ENCODE data around the gene ST6GALNAC5.

ST6GALNAC5 gene

GRCh38 chr1:77026135-77026534 lies 158.9 kb downstream of the ST6GALNAC5 start:
- H3F3A ChIP-seq (ENCODE audit: insufficient read depth, low read length): no peaks in the 10 kb centered on the region
- no peak overlapping the region for H3K27ac ChIP-seq (ENCODE audit: low read length)
- no peak for TF ChIP-seq EZH2 (optimal IDR thresholded peaks at IDR 0.05; ENCODE audit: low read depth, low read length)
- no peak for TF ChIP-seq EZH2phosphoT487 (IDR thresholded peaks at IDR 0.05; ENCODE audit: low read length)
- TF ChIP-seq CTCF (IDR thresholded peaks at IDR 0.05; ENCODE audit: low read length): no peak
- no peaks in the 10 kb centered on the region for H3K9me2 ChIP-seq (replicated peaks; ENCODE audit: insufficient read depth, low read length)
- H3K9me3 ChIP-seq (replicated peaks; ENCODE audit: insufficient read depth, low read length): no peaks in the 10 kb centered on the region
- no peaks in the 10 kb centered on the region for H4K20me1 ChIP-seq (ENCODE audit: insufficient read depth, low read length)
- H3K36me3 ChIP-seq (replicated peaks; ENCODE audit: insufficient read depth, low read length): no peaks in the 10 kb centered on the region
- H3K4me1 ChIP-seq (ENCODE audit: low read length): no peaks in the 10 kb centered on the region
- DNase-seq: no peak
- H3K27me3 ChIP-seq (replicated peaks; ENCODE audit: insufficient read depth, low read length): no peaks in the 10 kb centered on the region
- H2AFZ ChIP-seq (ENCODE audit: low read length): no peak overlapping the region
- H3K4me3 ChIP-seq (ENCODE audit: low read length): no peak overlapping the region
- H3K9ac ChIP-seq (ENCODE audit: low read length): no peak overlapping the region
- H3K4me2 ChIP-seq (ENCODE audit: low read depth, low read length): no peak overlapping the region
- no peaks in the 10 kb centered on the region for H3K79me2 ChIP-seq (ENCODE audit: low read length)

- no peaks in the 10 kb centered on the region for H3F3A ChIP-seq (ENCODE audit: insufficient read depth, low read length)
- H3K9me2 ChIP-seq (replicated peaks; ENCODE audit: insufficient read depth, low read length): no peaks in the 10 kb centered on the region
- H3K79me2 ChIP-seq (ENCODE audit: low read length): no peaks in the 10 kb centered on the region
- no peak overlapping the region for H3K9ac ChIP-seq (ENCODE audit: low read length)
- no peak overlapping the region for H3K4me3 ChIP-seq (ENCODE audit: low read length)
- H4K20me1 ChIP-seq (ENCODE audit: insufficient read depth, low read length): no peaks in the 10 kb centered on the region
- no peak overlapping the region for H3K4me2 ChIP-seq (ENCODE audit: low read depth, low read length)
- DNase-seq: no peak
- no peaks in the 10 kb centered on the region for H3K4me1 ChIP-seq (ENCODE audit: low read length)
- no peaks in the 10 kb centered on the region for H3K27me3 ChIP-seq (replicated peaks; ENCODE audit: insufficient read depth, low read length)
- no peak for TF ChIP-seq CTCF (IDR thresholded peaks at IDR 0.05; ENCODE audit: low read length)
- TF ChIP-seq EZH2 (optimal IDR thresholded peaks at IDR 0.05; ENCODE audit: low read depth, low read length): no peak
- no peak for TF ChIP-seq EZH2phosphoT487 (IDR thresholded peaks at IDR 0.05; ENCODE audit: low read length)
- no peak overlapping the region for H3K27ac ChIP-seq (ENCODE audit: low read length)
- H2AFZ ChIP-seq (ENCODE audit: low read length): no peak overlapping the region
- H3K36me3 ChIP-seq (replicated peaks; ENCODE audit: insufficient read depth, low read length): no peaks in the 10 kb centered on the region
- no peaks in the 10 kb centered on the region for H3K9me3 ChIP-seq (replicated peaks; ENCODE audit: insufficient read depth, low read length)
Measured at GRCh38 chr1:77026640-77027039, 159.4 kb downstream of the ST6GALNAC5 start.

GRCh38 chr1:77027847-77028246 lies 160.6 kb downstream of the ST6GALNAC5 start:
- Histone ChIP-seq H3K36me3 (replicated peaks; ENCODE audit: insufficient read depth, low read length) (no peaks in the 10 kb centered on the region), H2AFZ (ENCODE audit: low read length) (no peak overlapping the region), H3K4me1 (ENCODE audit: low read length) (no peaks in the 10 kb centered on the region), H3K4me2 (ENCODE audit: low read depth, low read length) (no peak overlapping the region), H3K27me3 (replicated peaks; ENCODE audit: insufficient read depth, low read length) (no peaks in the 10 kb centered on the region), H3K27ac (ENCODE audit: low read length) (no peak overlapping the region), H4K20me1 (ENCODE audit: insufficient read depth, low read length) (no peaks in the 10 kb centered on the region), H3K9me3 (replicated peaks; ENCODE audit: insufficient read depth, low read length) (no peaks in the 10 kb centered on the region), H3K4me3 (ENCODE audit: low read length) (no peak overlapping the region), H3F3A (ENCODE audit: insufficient read depth, low read length) (no peaks in the 10 kb centered on the region), H3K9me2 (replicated peaks; ENCODE audit: insufficient read depth, low read length) (no peaks in the 10 kb centered on the region), H3K79me2 (ENCODE audit: low read length) (no peaks in the 10 kb centered on the region), H3K9ac (ENCODE audit: low read length) (no peak overlapping the region)
- TF ChIP-seq CTCF (IDR thresholded peaks at IDR 0.05; ENCODE audit: low read length): no peak
- no peak for TF ChIP-seq EZH2 (optimal IDR thresholded peaks at IDR 0.05; ENCODE audit: low read depth, low read length)
- TF ChIP-seq EZH2phosphoT487 (IDR thresholded peaks at IDR 0.05; ENCODE audit: low read length): no peak
- DNase-seq: no peak

All from MM.1S (cell line).